Activated naive CD4-positive, alpha-beta T cell treated with anti-CD3 and anti-CD28 coated beads for 36 hours (primary cell): ENCODE measurements around the gene NXN. TPM values are rescaled to one million over a fixed set of nuclear protein-coding genes. Genes with fewer than 3 reads are reported as not detected.

Experiments
- CTCF ChIA-PET: fragments of 350-600 bp; sonication (Branson Sonifier 250); formaldehyde crosslinking; loops from one replicate; lab custom pipeline; 2021; ENCODE audit warnings: antibody characterized with exemption; lab: Charles Lee
- DNase-seq: peaks from one replicate; pipeline ENCODE4 v3.0.0-alpha.2; 2020
- H3K27ac Mint-ChIP-seq: one replicate; pipeline ENCODE4 v1.8.0; 2021; ENCODE audit warnings: mild to moderate bottlenecking, mixed read lengths
- H3K27me3 Mint-ChIP-seq: one replicate; pipeline ENCODE4 v1.8.0; 2021; ENCODE audit warnings: low read depth, mixed read lengths
- H3K36me3 Mint-ChIP-seq: one replicate; pipeline ENCODE4 v1.8.0; 2021; ENCODE audit warnings: low read depth, mixed read lengths
- H3K4me1 Mint-ChIP-seq: one replicate; pipeline ENCODE4 v1.8.0; 2021; ENCODE audit warnings: low read depth, mixed read lengths
- H3K4me3 Mint-ChIP-seq: one replicate; pipeline ENCODE4 v1.8.0; 2021; ENCODE audit warnings: mild to moderate bottlenecking, moderate library complexity, mixed read lengths
- H3K9me3 Mint-ChIP-seq: one replicate; pipeline ENCODE4 v1.8.0; 2021; ENCODE audit warnings: mixed read lengths
- intact Hi-C: fragments of 100-400 bp; cut with micrococcal nuclease; formaldehyde crosslinking; loops from one replicate; pipeline ENCODE4 v1.15.1; 2023
- total RNA-seq, 2 experiments: library from RNA; stranded (reverse); gene quantifications; one replicate each; pipeline ENCODE4 v1.2.3, GENCODE V29; 2021

NXN gene
- under 1 TPM; 0.20 to 0.33 TPM for total RNA-seq

DNA sequence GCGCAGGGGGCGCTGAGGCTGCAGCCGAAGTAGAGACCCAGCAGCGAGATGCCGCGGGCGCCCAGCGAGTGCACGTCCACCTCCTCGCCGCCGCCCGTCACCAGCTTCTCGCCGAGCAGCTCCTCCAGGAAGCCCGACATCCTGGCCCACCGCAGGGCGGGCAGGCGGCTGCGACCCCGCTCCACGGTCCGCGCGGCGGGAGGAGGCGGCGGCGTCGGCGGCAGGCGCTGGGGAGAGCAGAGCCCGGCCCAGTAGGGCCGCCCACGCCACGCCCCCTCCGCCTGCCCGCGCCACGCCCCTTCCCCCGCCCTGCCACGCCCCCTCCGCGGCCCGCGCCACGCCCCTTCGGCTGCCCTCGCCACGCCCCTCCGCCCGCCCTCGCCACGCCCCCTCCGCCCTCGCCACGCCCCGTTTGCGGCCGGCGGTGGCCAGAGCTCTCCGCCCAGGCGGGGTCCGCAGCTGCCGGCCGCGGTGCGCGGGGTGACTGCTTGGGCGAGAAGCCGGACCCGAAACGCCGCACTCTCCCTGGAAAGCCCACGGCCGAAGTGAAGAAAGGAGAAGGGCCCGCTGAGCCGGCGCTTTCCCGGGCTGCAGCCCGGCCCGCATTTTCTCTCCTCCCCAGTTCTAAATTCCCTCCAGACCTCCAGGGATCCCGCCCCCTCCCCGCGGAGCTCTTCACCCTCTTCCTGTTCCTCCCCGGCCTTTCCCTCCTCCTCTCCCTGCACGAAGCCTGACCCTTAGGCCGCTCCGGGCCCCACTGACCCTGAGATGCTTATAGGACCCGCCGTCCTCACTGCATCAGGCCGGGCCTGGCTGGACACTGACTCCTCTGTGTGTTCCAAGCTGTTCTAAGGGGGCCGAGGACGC is at the start of gene NXN:
Gene NXN, minus strand, starts transcription at position 238 of the 867 bp plus-strand sequence.
- no peaks in the 10 kb centered on the region for H3K36me3 Mint-ChIP-seq
- intact Hi-C loops, result loop anchor here (2.0 kb wide), 4 partner anchors 17 to 837 kb away; partner anchors contain the start of genes TIMM22 and VPS53
- peak within 1 kb of the TSS; percentile 66 for H3K4me3 Mint-ChIP-seq
- no peaks in the 10 kb centered on the region for H3K9me3 Mint-ChIP-seq
- peak; percentile 86 for DNase-seq
- peaks cover 33% of the 10 kb centered on the region for H3K27me3 Mint-ChIP-seq
- peaks cover 19% of the 10 kb centered on the region for H3K4me1 Mint-ChIP-seq
- CTCF ChIA-PET, result interaction anchor here (1.0 to 2.8 kb wide), 7 partner anchors 13 to 279 kb away, joined by 3 to 23 read pairs (median 8); partner anchors contain the start of gene TIMM22
- no peak within 1 kb of the TSS for H3K27ac Mint-ChIP-seq

DNA sequence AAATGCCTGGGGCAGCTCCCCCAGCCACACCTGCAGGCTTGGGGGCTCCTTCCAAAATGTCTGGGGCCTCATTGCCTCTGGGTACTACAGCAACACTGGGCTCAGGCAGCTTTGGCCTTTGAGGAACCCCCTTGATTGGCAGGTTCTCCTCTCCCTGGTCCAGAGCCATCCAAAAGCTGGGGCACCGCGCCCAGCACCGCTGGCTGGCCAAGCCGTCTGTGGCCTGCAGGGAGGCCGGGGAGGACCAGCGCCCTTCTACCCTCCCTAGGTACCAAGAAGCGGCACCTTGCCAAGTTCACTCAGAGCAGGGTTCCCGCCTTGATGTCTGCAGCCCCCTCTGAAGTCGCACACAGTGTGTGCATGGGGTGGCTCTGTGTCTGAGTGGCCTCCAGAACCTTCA is 47.5 kb upstream of the NXN start:
- CTCF ChIA-PET, result no interaction called here
- no peak overlapping the region for H3K4me3 Mint-ChIP-seq
- DNase-seq, result no peak
- H3K4me1 Mint-ChIP-seq, result no peaks in the 10 kb centered on the region
- no peaks in the 10 kb centered on the region for H3K9me3 Mint-ChIP-seq
- intact Hi-C loops, result no loop called here
- peaks cover 2% of the 10 kb centered on the region for H3K36me3 Mint-ChIP-seq
- H3K27me3 Mint-ChIP-seq, result no peaks in the 10 kb centered on the region
- no peak overlapping the region for H3K27ac Mint-ChIP-seq

DNA sequence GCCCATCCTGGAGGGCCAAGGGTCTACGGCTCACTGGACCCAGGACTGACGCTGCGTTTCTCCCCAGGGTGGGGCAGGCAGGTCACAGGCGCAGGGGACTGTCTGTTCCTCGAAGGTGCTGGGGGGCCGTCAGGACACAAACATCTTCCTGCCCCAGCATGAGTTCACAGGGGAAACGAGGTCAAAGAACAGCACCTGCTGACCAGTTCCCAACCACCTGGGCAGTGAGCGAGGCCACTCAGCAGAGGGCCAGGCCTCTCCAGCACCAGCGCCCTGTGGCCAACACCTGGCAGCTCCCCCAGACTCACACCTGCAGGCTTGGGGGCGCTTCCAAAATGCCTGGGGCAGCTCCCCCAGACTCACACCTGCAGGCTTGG is 47.0 kb upstream of the NXN start:
- no peak for DNase-seq
- Mint-ChIP-seq H3K36me3 (peaks cover 2% of the 10 kb centered on the region), H3K9me3 (no peaks in the 10 kb centered on the region), H3K27ac (no peak overlapping the region), H3K4me3 (no peak overlapping the region), H3K27me3 (no peaks in the 10 kb centered on the region), H3K4me1 (no peaks in the 10 kb centered on the region)
- CTCF ChIA-PET, result no interaction called here
- intact Hi-C loops, result no loop called here

DNA sequence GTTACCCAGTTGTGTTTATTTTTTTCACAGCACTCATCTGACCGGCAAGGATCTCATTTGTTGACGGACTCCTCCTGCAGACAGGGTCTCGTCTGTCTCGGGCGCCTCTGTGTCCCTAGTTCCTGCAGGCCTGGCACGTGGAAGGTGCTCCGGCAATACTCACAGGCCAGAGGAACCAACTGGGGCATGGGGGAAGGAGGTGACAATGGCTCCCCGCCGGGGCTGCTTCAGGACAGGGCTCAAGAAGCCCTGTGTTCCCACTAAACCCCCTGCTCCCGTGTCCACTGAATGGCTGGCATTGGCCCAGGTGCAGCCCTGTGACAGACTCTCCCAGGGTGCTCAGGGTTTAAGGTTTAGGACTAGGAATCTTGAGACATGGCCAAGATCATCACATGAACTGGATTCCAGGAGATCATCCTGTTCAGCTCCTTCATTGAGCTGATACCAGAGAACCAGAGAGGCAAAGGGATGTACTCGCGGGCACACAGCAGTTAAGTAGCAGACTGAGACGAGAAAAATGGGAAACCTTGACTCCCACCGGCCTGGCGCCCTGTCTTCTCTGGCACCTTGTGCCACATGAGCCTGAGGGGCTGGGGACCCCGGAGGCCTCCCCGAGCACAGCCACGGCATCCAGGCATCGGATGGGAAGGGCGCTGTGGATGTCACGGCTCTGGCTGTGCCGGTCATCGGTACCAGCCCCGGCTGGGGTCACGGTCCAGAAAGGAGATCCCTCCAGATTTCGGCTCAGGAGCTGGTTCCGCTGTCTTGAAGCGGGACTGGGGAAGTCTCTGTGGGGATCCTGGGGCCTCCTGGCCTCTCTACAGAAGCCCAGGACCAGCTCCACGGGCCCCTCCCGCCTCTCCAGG is 46.4 kb upstream of the NXN start:
- Mint-ChIP-seq H3K27me3 (no peaks in the 10 kb centered on the region), H3K9me3 (no peaks in the 10 kb centered on the region), H3K4me3 (no peak overlapping the region), H3K4me1 (no peaks in the 10 kb centered on the region), H3K27ac (no peak overlapping the region), H3K36me3 (peaks cover 2% of the 10 kb centered on the region)
- DNase-seq, result no peak
- CTCF ChIA-PET, result no interaction called here
- intact Hi-C loops, result no loop called here

DNA sequence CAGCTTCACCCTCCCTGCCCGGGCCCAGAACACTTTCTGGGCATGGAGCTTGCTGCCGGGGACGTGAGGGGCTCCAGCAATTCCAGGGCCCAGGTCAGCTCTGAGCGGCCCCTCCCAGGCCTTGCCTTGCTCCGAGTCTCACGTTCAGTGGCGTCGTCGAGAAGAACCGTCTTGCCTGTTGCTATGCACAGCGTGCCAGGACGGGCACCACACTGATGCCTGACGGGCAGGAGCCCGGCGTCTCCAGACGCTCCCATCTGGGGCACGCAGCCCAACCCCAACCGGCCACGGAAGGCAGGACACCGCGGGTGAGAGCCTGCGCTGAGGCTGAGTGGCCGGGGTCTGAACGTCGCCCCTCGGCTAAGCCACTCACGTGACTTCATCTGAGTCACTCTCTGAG is 44.5 kb upstream of the NXN start:
- Mint-ChIP-seq H3K9me3 (no peaks in the 10 kb centered on the region), H3K36me3 (peaks cover 2% of the 10 kb centered on the region), H3K27ac (no peak overlapping the region), H3K27me3 (no peaks in the 10 kb centered on the region), H3K4me1 (no peaks in the 10 kb centered on the region), H3K4me3 (no peak overlapping the region)
- DNase-seq, result no peak
- CTCF ChIA-PET, result interaction anchor here (0.7 kb wide), 1 partner anchor 46 kb away, joined by 3 read pairs; no protein-coding TSS in a partner anchor
- intact Hi-C loops, result no loop called here

DNA sequence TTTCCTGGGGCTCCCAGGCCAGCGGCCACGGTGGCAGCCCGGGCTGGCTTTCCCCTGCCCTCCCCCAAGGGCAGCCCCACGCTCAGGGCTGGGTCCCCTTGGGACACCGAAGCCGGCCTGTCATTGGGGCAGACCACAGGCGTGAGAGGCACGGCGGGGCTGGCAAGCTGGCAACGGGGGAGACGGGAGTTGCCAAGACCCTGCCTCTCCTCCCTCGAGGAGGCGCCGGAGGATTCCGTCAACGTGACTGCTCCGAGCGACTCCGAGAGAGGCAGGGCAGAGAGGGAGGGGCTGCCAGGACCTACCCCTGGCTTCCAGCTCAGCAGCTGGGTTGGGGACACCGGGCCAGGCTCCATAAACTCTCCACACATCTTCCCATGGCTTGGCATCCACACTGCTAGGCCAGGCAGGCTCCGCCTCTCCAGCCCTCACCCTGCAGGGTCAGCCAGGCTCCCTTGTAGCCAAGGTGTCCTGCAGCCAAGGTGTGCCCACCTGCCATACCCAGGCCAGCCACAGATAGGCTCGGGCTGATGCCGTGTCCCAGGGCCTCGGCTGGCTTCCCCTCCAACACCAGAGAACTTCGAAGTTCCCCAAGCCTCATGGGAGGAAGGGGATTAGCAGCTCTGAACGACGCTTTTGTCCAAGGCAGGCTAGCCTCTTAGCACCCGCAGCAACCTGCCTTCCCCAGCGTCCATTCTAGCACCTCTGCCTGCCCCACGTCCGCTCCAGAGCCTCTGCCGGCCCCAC is 42.9 kb upstream of the NXN start:
- no peaks in the 10 kb centered on the region for H3K9me3 Mint-ChIP-seq
- H3K27me3 Mint-ChIP-seq, result no peaks in the 10 kb centered on the region
- H3K36me3 Mint-ChIP-seq, result no peaks in the 10 kb centered on the region
- intact Hi-C loops, result no loop called here
- no peak for DNase-seq
- CTCF ChIA-PET, result no interaction called here
- no peak overlapping the region for H3K4me3 Mint-ChIP-seq
- H3K27ac Mint-ChIP-seq, result no peak overlapping the region
- H3K4me1 Mint-ChIP-seq, result no peaks in the 10 kb centered on the region

DNA sequence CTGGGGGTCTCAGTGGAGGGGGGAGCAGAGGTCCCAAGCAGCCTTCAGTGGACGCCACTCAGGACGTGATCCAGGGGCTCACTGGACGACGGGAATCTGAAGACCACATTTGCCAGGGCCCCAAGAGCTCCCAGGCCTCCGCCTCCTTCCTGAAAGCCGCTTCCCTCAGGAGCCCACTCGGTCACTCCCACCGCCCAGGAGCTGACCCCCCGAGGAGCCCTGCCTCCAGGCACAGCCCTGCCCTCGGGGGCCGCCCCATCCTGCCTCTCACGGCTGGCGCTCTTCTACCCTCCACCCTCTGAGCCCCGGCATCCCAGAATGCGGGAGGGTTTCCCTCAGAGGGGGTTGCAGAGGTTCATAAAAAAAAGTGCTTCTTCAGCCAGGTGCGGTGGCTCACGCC is 41.6 kb upstream of the NXN start:
- no peak overlapping the region for H3K4me3 Mint-ChIP-seq
- CTCF ChIA-PET, result no interaction called here
- H3K4me1 Mint-ChIP-seq, result no peaks in the 10 kb centered on the region
- intact Hi-C loops, result no loop called here
- H3K27ac Mint-ChIP-seq, result no peak overlapping the region
- H3K36me3 Mint-ChIP-seq, result no peaks in the 10 kb centered on the region
- DNase-seq, result no peak
- H3K9me3 Mint-ChIP-seq, result no peaks in the 10 kb centered on the region
- H3K27me3 Mint-ChIP-seq, result no peaks in the 10 kb centered on the region

DNA sequence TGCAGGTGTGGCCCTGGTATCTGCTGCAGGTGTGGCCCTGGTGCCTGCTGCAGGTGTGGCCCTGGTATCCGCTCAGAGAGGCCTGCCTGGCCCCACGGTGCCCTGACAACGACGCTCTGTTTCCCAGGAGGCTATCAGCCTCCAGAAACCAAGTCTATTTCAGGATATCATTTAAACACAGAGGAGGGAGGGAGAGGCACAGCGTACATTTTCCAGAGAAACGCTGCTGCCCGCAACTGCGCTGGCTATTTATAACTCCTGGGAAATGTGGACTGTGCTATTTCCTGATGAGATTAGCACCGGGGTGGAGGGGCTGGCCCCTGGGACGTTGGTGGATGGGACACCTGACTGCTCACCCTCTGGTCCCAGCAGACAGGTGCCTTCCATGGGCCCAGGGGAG is 39.9 kb upstream of the NXN start:
- CTCF ChIA-PET, result interaction anchor here (0.8 kb wide), 1 partner anchor 19 kb away, joined by 3 read pairs; no protein-coding TSS in a partner anchor
- Mint-ChIP-seq H3K27me3 (no peaks in the 10 kb centered on the region), H3K4me1 (no peaks in the 10 kb centered on the region), H3K36me3 (no peaks in the 10 kb centered on the region), H3K4me3 (no peak overlapping the region), H3K27ac (peak overlapping the region; percentile 34), H3K9me3 (no peaks in the 10 kb centered on the region)
- no peak for DNase-seq
- intact Hi-C loops, result no loop called here

DNA sequence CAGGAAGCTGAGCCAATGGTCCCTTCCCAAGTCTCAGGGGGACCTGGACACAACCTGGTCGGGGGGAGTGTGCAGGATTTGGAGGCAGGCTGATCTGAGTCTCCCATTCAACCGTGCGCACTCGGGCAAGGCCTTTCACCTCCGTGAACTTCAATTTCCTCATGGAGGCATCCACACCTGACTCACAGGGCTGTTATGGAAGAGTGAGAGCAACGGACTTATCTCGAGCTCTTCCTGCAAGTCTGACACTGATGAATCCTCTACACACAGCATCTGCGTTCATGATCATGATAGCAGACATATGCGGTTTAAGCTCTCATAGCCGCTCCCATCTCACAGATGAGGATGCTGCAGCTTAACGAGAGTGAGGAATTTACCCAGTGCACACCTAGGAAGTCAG is 39.0 kb upstream of the NXN start:
- H3K36me3 Mint-ChIP-seq, result no peaks in the 10 kb centered on the region
- H3K9me3 Mint-ChIP-seq, result no peaks in the 10 kb centered on the region
- no peak for DNase-seq
- no peaks in the 10 kb centered on the region for H3K27me3 Mint-ChIP-seq
- no peak overlapping the region for H3K27ac Mint-ChIP-seq
- H3K4me3 Mint-ChIP-seq, result no peak overlapping the region
- H3K4me1 Mint-ChIP-seq, result no peaks in the 10 kb centered on the region
- CTCF ChIA-PET, result no interaction called here
- intact Hi-C loops, result no loop called here

DNA sequence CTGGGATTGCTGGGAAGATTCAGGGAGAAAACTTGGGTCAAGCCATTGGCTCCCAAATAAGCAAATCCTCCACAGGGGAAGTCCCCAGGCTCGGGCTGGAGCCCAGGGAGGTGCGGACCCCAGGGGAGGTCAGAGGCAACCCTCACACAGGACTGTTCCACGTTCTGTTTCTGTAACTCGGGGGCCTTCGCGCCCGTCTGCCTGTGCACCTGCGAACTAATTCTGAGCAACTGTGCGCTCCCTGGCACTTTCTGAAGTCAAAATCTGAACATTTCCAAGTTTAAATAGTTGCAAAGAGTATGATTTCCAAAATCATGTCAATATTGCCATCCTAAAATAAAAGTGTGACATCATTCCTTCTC is 34.1 kb upstream of the NXN start:
- intact Hi-C loops, result no loop called here
- Mint-ChIP-seq H3K27ac (no peak overlapping the region), H3K27me3 (no peaks in the 10 kb centered on the region), H3K9me3 (no peaks in the 10 kb centered on the region), H3K36me3 (no peaks in the 10 kb centered on the region), H3K4me3 (no peak overlapping the region), H3K4me1 (no peaks in the 10 kb centered on the region)
- CTCF ChIA-PET, result no interaction called here
- DNase-seq, result no peak

DNA sequence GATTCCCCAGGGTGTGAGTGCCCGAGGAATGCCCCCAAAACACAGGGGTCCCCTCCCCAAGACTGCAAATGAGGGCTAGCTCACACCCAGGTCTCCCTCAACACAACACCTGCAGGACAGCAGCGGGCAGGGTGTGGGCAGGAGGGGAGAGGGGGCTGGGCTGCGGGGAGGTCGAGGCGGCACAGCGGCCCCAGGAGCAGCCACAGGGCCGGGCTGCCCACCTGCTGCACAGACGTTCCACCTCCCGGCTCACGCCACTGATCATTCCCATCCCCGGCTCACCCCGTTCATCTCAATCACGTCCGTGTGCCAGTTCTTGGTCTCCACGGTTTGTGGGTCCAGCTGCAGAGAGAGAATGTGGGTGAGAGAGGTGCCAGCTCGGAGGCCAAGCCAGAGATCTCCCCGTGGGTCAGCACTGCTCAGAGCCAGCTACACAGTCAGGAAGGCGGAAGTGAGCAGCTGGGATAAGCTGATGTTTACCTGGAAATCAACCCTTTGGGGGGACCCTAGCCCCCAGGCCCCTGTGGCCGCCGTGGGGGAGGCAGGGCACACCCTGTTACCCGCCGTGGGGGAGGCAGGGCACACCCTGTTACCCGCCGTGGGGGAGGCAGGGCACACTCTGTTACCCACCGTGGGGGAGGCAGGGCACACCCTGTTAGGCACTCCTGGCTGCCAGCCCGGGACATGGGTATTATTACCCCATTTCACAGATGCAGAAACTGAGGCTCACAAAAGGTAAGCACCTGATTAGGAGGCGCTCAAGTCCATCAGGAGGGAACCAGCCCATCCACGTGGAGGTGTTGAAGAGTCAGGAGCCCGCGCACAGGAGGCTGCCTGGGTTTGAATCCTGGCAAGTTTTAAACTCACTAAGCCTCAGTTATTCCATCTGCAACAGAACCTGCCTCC is 33.5 kb upstream of the NXN start:
- H3K36me3 Mint-ChIP-seq, result no peaks in the 10 kb centered on the region
- CTCF ChIA-PET, result interaction anchor here (0.7 kb wide), 2 partner anchors 166 to 175 kb away, joined by 3 to 6 read pairs; no protein-coding TSS in a partner anchor
- no peak for DNase-seq
- intact Hi-C loops, result no loop called here
- H3K9me3 Mint-ChIP-seq, result no peaks in the 10 kb centered on the region
- H3K4me3 Mint-ChIP-seq, result no peak overlapping the region
- no peak overlapping the region for H3K27ac Mint-ChIP-seq
- no peaks in the 10 kb centered on the region for H3K27me3 Mint-ChIP-seq
- no peaks in the 10 kb centered on the region for H3K4me1 Mint-ChIP-seq
